OCI-LY1 (cell line): ENCODE data around the gene MXD4.

Experiments used
- H2AFZ ChIP-seq: fragments of 200-600 bp; sonication (generic), shearing (Covaris generic); 2 replicates; pipeline ENCODE4 v1.6.0; 2014; ENCODE audit warnings: antibody characterized with exemption, mild to moderate bottlenecking, low read length
- H3F3A ChIP-seq: fragments of 200-600 bp; sonication (generic), shearing (Covaris generic); 2 replicates; pipeline ENCODE4 v1.6.0; 2014; ENCODE audit warnings: mild to moderate bottlenecking, antibody characterized with exemption, low read length, moderate library complexity; ENCODE audit not compliant: insufficient read depth
- H3K27ac ChIP-seq: fragments of 200-600 bp; sonication (generic); 2 replicates; pipeline ENCODE4 v1.5.1; 2014; ENCODE audit warnings: low read length, mixed run types, mild to moderate bottlenecking, low read depth; ENCODE audit not compliant: poor library complexity, severe bottlenecking
- H3K27me3 ChIP-seq: fragments of 200-600 bp; sonication (generic); 2 replicates; pipeline ENCODE4 v1.6.0; 2014; ENCODE audit warnings: antibody characterized with exemption, mild to moderate bottlenecking, low read length, moderate library complexity; ENCODE audit not compliant: insufficient read depth
- H3K36me3 ChIP-seq: fragments of 200-600 bp; sonication (generic); 2 replicates; pipeline ENCODE4 v1.6.1; 2014; ENCODE audit warnings: mild to moderate bottlenecking, antibody characterized with exemption, low read length, moderate library complexity, mixed read lengths; ENCODE audit not compliant: insufficient read depth
- H3K4me1 ChIP-seq: fragments of 200-600 bp; sonication (generic); 2 replicates; pipeline ENCODE4 v1.5.1; 2014; ENCODE audit warnings: mild to moderate bottlenecking, low read length, moderate library complexity; ENCODE audit not compliant: insufficient read depth, severe bottlenecking
- H3K4me2 ChIP-seq: fragments of 200-600 bp; sonication (generic), shearing (Covaris generic); 2 replicates; pipeline ENCODE4 v1.6.1; 2014; ENCODE audit warnings: low read length
- H3K4me3 ChIP-seq: fragments of 200-600 bp; sonication (generic); 2 replicates; pipeline ENCODE4 v1.5.1; 2014; ENCODE audit warnings: low read length, low read depth, mild to moderate bottlenecking, mixed read lengths; ENCODE audit not compliant: poor library complexity, severe bottlenecking
- H3K79me2 ChIP-seq: fragments of 200-600 bp; shearing (Covaris generic); 2 replicates; pipeline ENCODE4 v1.6.1; 2016; ENCODE audit warnings: mixed run types, low read length, mixed read lengths; ENCODE audit not compliant: insufficient read depth
- H3K9ac ChIP-seq: fragments of 200-600 bp; sonication (generic), shearing (Covaris generic); 2 replicates; pipeline ENCODE4 v1.6.1; 2014; ENCODE audit warnings: mild to moderate bottlenecking, low read length, mixed read lengths
- H3K9me2 ChIP-seq: fragments of 200-600 bp; sonication (generic), shearing (Covaris generic); 2 replicates; pipeline ENCODE4 v1.6.1; 2014; ENCODE audit warnings: low read depth, mild to moderate bottlenecking, low read length, mixed read lengths
- H3K9me3 ChIP-seq: fragments of 200-600 bp; shearing (Covaris generic); 2 replicates; pipeline ENCODE4 v1.6.1; 2014; ENCODE audit warnings: low read length, mixed read lengths
- H4K20me1 ChIP-seq: fragments of 200-600 bp; sonication (generic), shearing (Covaris generic); 2 replicates; pipeline ENCODE4 v1.6.0; 2016; ENCODE audit warnings: mild to moderate bottlenecking, low read length; ENCODE audit not compliant: insufficient read depth
- CTCF ChIP-seq: fragments of 200-600 bp; sonication (generic), shearing (Covaris generic); IDR thresholded peaks from 2 replicates; pipeline ENCODE4 v1.5.1; 2017; ENCODE audit warnings: mild to moderate bottlenecking, antibody characterized with exemption, low read length, moderate library complexity, mixed read lengths
- EZH2 ChIP-seq: fragments of 200-600 bp; sonication (generic), shearing (Covaris generic); IDR thresholded peaks from 2 replicates; pipeline ENCODE4 v1.8.0; 2017; ENCODE audit warnings: borderline replicate concordance, mixed run types, mild to moderate bottlenecking, antibody characterized with exemption, low read length, moderate library complexity, mixed read lengths

MXD4 gene

GRCh38 chr4:2248044-2248780 is 13.7 kb downstream of the MXD4 start:
- no peak overlapping the region for H3K27ac ChIP-seq
- H3K9ac ChIP-seq = no peak overlapping the region
- H3K9me2 ChIP-seq = no peaks in the 10 kb centered on the region
- no peak overlapping the region for H3K4me3 ChIP-seq
- H3K4me1 ChIP-seq = peaks cover 4% of the 10 kb centered on the region
- no peaks in the 10 kb centered on the region for H4K20me1 ChIP-seq
- no peak for TF ChIP-seq EZH2
- no peak for TF ChIP-seq CTCF
- no peaks in the 10 kb centered on the region for H3K79me2 ChIP-seq
- no peak overlapping the region for H2AFZ ChIP-seq
- H3K4me2 ChIP-seq = no peak overlapping the region
- H3F3A ChIP-seq = no peaks in the 10 kb centered on the region
- H3K36me3 ChIP-seq = no peaks in the 10 kb centered on the region
- H3K27me3 ChIP-seq = no peaks in the 10 kb centered on the region
- no peaks in the 10 kb centered on the region for H3K9me3 ChIP-seq

GRCh38 chr4:2247128-2248043 is 14.5 kb downstream of the MXD4 start:
- H3K9ac ChIP-seq = no peak overlapping the region
- no peak overlapping the region for H3K4me2 ChIP-seq
- H4K20me1 ChIP-seq = no peaks in the 10 kb centered on the region
- no peak for TF ChIP-seq CTCF
- no peak for TF ChIP-seq EZH2
- H3K27me3 ChIP-seq = no peaks in the 10 kb centered on the region
- H3K36me3 ChIP-seq = no peaks in the 10 kb centered on the region
- H2AFZ ChIP-seq = no peak overlapping the region
- H3K4me3 ChIP-seq = no peak overlapping the region
- H3K27ac ChIP-seq = no peak overlapping the region
- H3K9me2 ChIP-seq = no peaks in the 10 kb centered on the region
- H3K79me2 ChIP-seq = no peaks in the 10 kb centered on the region
- H3K4me1 ChIP-seq = peaks cover 5% of the 10 kb centered on the region
- H3F3A ChIP-seq = no peaks in the 10 kb centered on the region
- no peaks in the 10 kb centered on the region for H3K9me3 ChIP-seq

DNA sequence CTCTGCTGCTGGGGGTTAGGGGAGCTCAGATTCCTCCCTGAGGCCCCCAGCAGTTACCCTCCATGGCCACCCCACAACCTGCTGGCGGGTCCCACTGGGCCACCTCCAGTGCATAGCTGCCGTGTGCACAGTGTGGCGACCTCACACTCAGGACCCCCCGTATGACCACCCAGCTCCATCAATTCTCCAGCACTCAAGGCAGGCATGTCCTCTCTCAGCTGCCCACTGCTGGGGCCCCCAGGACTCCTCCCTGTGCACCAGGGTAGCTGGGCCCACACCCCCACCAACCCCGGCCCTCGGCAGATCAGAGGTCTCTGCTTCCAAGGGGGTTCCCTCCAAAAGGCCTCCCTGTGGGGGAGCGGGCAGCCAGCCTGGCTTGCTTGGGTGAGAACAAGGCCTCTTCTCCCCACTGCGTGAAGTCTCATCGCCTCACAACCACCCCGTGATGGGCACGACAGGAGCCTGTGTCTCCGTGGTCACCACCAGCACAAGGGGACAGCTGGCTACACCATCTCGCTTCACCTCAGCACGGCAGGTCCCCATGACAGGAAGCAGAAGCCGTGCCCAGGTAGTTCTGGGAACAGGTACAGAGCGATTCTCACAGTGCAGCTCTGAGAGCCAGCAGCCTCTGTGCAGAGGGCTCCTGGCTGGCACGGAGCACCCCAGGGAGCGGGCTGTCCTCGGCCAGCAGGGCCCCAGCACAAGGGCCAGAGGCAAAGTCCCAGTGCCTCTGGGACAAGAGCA is 15.4 kb downstream of the MXD4 start:
- Histone ChIP-seq H3K9ac (no peak overlapping the region), H3K36me3 (no peaks in the 10 kb centered on the region), H2AFZ (no peak overlapping the region), H3K27ac (no peak overlapping the region), H3K4me3 (no peak overlapping the region), H4K20me1 (no peaks in the 10 kb centered on the region), H3K4me1 (peaks cover 7% of the 10 kb centered on the region), H3K9me2 (no peaks in the 10 kb centered on the region), H3K27me3 (no peaks in the 10 kb centered on the region), H3K9me3 (no peaks in the 10 kb centered on the region), H3K4me2 (no peak overlapping the region), H3F3A (no peaks in the 10 kb centered on the region), H3K79me2 (no peaks in the 10 kb centered on the region)
- no peak for TF ChIP-seq EZH2
- no peak for TF ChIP-seq CTCF
